ENCODE measurements around the gene SLC10A7. TPM values are rescaled to one million over a fixed set of nuclear protein-coding genes. Genes with fewer than 3 reads are reported as not detected.

SLC10A7 gene
- total RNA-seq, 1 donor from 2014 or later, result 8.9 TPM

GRCh38 chr4:146282657-146283056 is 239.1 kb downstream of the SLC10A7 start:
- Histone ChIP-seq H3K4me1 (ENCODE audit: insufficient read depth, low read length) (no peaks in the 10 kb centered on the region), H2AFZ (ENCODE audit: low read depth, low read length) (no peak overlapping the region), H3K4me2 (ENCODE audit: low read length) (no peak overlapping the region), H3K79me2 (ENCODE audit: insufficient read depth, low read length) (no peaks in the 10 kb centered on the region), H3K4me3 (ENCODE audit: insufficient read depth, low read depth, low read length) (no peak overlapping the region), H3K9ac (ENCODE audit: low read length) (no peak overlapping the region), H3K9me3 (ENCODE audit: insufficient read depth, low read depth, low read length) (no peaks in the 10 kb centered on the region), H4K20me1 (ENCODE audit: insufficient read depth, low read length) (no peaks in the 10 kb centered on the region), H3K27me3 (ENCODE audit: insufficient read depth, low read length) (no peaks in the 10 kb centered on the region), H3K36me3 (ENCODE audit: insufficient read depth, low read length) (peaks cover 3% of the 10 kb centered on the region), H3K27ac (ENCODE audit: low read depth, low read length) (no peak overlapping the region)
- Mint-ChIP-seq H3K4me1 (ENCODE audit: low read depth, unreplicated experiment) (no peaks in the 10 kb centered on the region), H3K4me3 (ENCODE audit: unreplicated experiment) (no peak overlapping the region), H3K36me3 (ENCODE audit: low read depth, unreplicated experiment) (no peaks in the 10 kb centered on the region), H3K27ac (ENCODE audit: unreplicated experiment) (no peak overlapping the region), H3K27me3 (ENCODE audit: low read depth, unreplicated experiment) (no peaks in the 10 kb centered on the region), H3K9me3 (ENCODE audit: unreplicated experiment) (no peaks in the 10 kb centered on the region)
- no peak for DNase-seq (ENCODE audit: low read depth)
- TF ChIP-seq EZH2 (IDR thresholded peaks at IDR 0.05; ENCODE audit: insufficient read depth, low read length), result no peak
- TF ChIP-seq CTCF (IDR thresholded peaks at IDR 0.05; ENCODE audit: insufficient read depth, low read depth, low read length), result no peak
- no peak for FAIRE-seq

- no peaks in the 10 kb centered on the region for H3K36me3 ChIP-seq (ENCODE audit: insufficient read depth, low read length)
- no peaks in the 10 kb centered on the region for H3K4me1 Mint-ChIP-seq (ENCODE audit: low read depth, unreplicated experiment)
Measured at GRCh38 chr4:146278986-146279385, 242.8 kb downstream of the SLC10A7 start.

More at GRCh38 chr4:146278986-146279385, 242.8 kb downstream of the SLC10A7 start:
- TF ChIP-seq CTCF (IDR thresholded peaks at IDR 0.05; ENCODE audit: insufficient read depth, low read depth, low read length) (no peak), EZH2 (IDR thresholded peaks at IDR 0.05; ENCODE audit: insufficient read depth, low read length) (no peak)
- Histone ChIP-seq H3K4me2 (ENCODE audit: low read length) (no peak overlapping the region), H3K4me3 (ENCODE audit: insufficient read depth, low read depth, low read length) (no peak overlapping the region), H3K4me1 (ENCODE audit: insufficient read depth, low read length) (no peaks in the 10 kb centered on the region), H4K20me1 (ENCODE audit: insufficient read depth, low read length) (no peaks in the 10 kb centered on the region), H3K79me2 (ENCODE audit: insufficient read depth, low read length) (no peaks in the 10 kb centered on the region), H3K9ac (ENCODE audit: low read length) (no peak overlapping the region), H3K27ac (ENCODE audit: low read depth, low read length) (no peak overlapping the region), H3K27me3 (ENCODE audit: insufficient read depth, low read length) (no peaks in the 10 kb centered on the region), H2AFZ (ENCODE audit: low read depth, low read length) (no peak overlapping the region), H3K9me3 (ENCODE audit: insufficient read depth, low read depth, low read length) (no peaks in the 10 kb centered on the region)
- Mint-ChIP-seq H3K27me3 (ENCODE audit: low read depth, unreplicated experiment) (no peaks in the 10 kb centered on the region), H3K4me3 (ENCODE audit: unreplicated experiment) (no peak overlapping the region), H3K36me3 (ENCODE audit: low read depth, unreplicated experiment) (no peaks in the 10 kb centered on the region), H3K27ac (ENCODE audit: unreplicated experiment) (no peak overlapping the region), H3K9me3 (ENCODE audit: unreplicated experiment) (no peaks in the 10 kb centered on the region)
- DNase-seq (ENCODE audit: low read depth) (no peak), FAIRE-seq (no peak)
